ENCODE data around the gene ZNF143. TPM values are rescaled to one million over a fixed set of nuclear protein-coding genes. Genes with fewer than 3 reads are reported as not detected.

ZNF143 gene
- total RNA-seq, 6 experiments from 2014 or later = 5.8 to 16.0 (median 9.5) TPM

- H3K27me3 ChIP-seq = no peaks in the 10 kb centered on the region
- intact Hi-C loops (cut with DNase I) = no loop called here
- peak overlapping the region; percentile 83 to 96 (median 91) for H3K27ac ChIP-seq
- peak; percentile 47 to 62 (median 54) for ATAC-seq
- DNase-seq = peak; percentile 47 to 78 (median 72)
- WGBS (ENCODE audit: insufficient coverage, low coverage, low lambda C conversion rate, missing lambda C conversion rate) = 2% methylated on average over 17 of the region's 17 CpGs
- peaks cover 0 to 3% (median 0%) of the 10 kb centered on the region in 4 donors for H3K36me3 ChIP-seq
- peaks cover 0 to 22% (median 4%) of the 10 kb centered on the region in 4 donors for H3K4me1 ChIP-seq
- no peaks in the 10 kb centered on the region for H3K9me3 ChIP-seq
- H3K4me3 ChIP-seq = peak overlapping the region; percentile 65 to 70 (median 66)
- TF ChIP-seq CTCF (IDR thresholded peaks at IDR 0.05) (no peak), POLR2A (IDR thresholded peaks at IDR 0.05) (peak; percentile 92)
Measured at GRCh38 chr11:9575260-9576240, 114.7 kb downstream of the ZNF143 start.

GRCh38 chr11:9576701-9577381 is 116.0 kb downstream of the ZNF143 start:
- Histone ChIP-seq H3K27me3 (no peaks in the 10 kb centered on the region), H3K27ac (peak overlapping the region in 1 of 3 donors; percentile 25), H3K4me1 (peaks cover 0 to 22% (median 4%) of the 10 kb centered on the region in 4 donors), H3K9me3 (no peaks in the 10 kb centered on the region), H3K4me3 (peak overlapping the region in 2 of 3 donors; percentile 65 to 70), H3K36me3 (peaks cover 0 to 8% (median 1%) of the 10 kb centered on the region in 4 donors)
- DNase-seq = no peak
- intact Hi-C loops (cut with DNase I) = no loop called here
- WGBS (ENCODE audit: insufficient coverage, low coverage, low lambda C conversion rate, missing lambda C conversion rate) = 60% methylated on average over 4 of the region's 4 CpGs
- TF ChIP-seq POLR2A (IDR thresholded peaks at IDR 0.05) (no peak), CTCF (IDR thresholded peaks at IDR 0.05) (no peak)
- no peak for ATAC-seq

- WGBS (ENCODE audit: insufficient coverage, low coverage, low lambda C conversion rate, missing lambda C conversion rate) = 77% methylated on average over 7 of the region's 7 CpGs
- ATAC-seq (no peak), DNase-seq (no peak)
- Histone ChIP-seq H3K4me3 (no peak overlapping the region), H3K36me3 (peaks cover 0 to 13% (median 3%) of the 10 kb centered on the region in 4 donors), H3K27me3 (no peaks in the 10 kb centered on the region), H3K9me3 (no peaks in the 10 kb centered on the region), H3K4me1 (peaks cover 0 to 22% (median 4%) of the 10 kb centered on the region in 4 donors), H3K27ac (peak overlapping the region in 1 of 3 donors; percentile 27)
- intact Hi-C loops (cut with DNase I) = no loop called here
- TF ChIP-seq POLR2A (IDR thresholded peaks at IDR 0.05) (no peak), CTCF (IDR thresholded peaks at IDR 0.05) (no peak)
Measured at GRCh38 chr11:9577556-9577955, 116.7 kb downstream of the ZNF143 start.

Small RNAs within 50 kb of the gene (small RNA-seq; reads per million reads assigned to genes)
- gene RF01210 = 0 reads per million in 2 experiments
- 56.9 to 57.2 reads per million in 2 experiments for gene SNORA23

Other genes starting within 250 kb of the ZNF143 start
- gene DENND5A, start 195.7 kb upstream of the ZNF143 start, total RNA-seq = 10 to 100 TPM; 14.4 to 38.7 (median 20.4) TPM
- gene TMEM41B, start 146.4 kb upstream of the ZNF143 start, total RNA-seq = 10 to 100 TPM; 14.4 to 30.0 (median 23.2) TPM
- 10 to 100 TPM; 33.2 to 53.6 (median 45.0) TPM for gene IPO7, start 76.4 kb upstream of the ZNF143 start, total RNA-seq
- 10 to 100 TPM; 11.1 to 34.0 (median 19.5) TPM for gene WEE1, start 112.7 kb downstream of the ZNF143 start, total RNA-seq
- 10 to 100 TPM in 2 of 6 experiments, 1 to 10 TPM in 4; 3.2 to 13.5 (median 7.4) TPM for gene SWAP70, start 203.1 kb downstream of the ZNF143 start, total RNA-seq

Data from right lobe of liver (tissue), 6 donors.